Prostate gland (tissue), 2 donors: ENCODE data around the gene GLIS2.

Experiments used
- POLR2A ChIP-seq: fragments of 450-650 bp; IDR thresholded peaks from one replicate; pipeline ENCODE4 v1.6.1; 2016; ENCODE audit warnings: antibody characterized with exemption, mild to moderate bottlenecking
- POLR2AphosphoS5 ChIP-seq: sonication (generic); formaldehyde crosslinking; IDR thresholded peaks from one replicate; pipeline ENCODE4 v1.6.1; 2017; ENCODE audit warnings: antibody characterized with exemption
- TF ChIP-seq, protein P1 (sequence below), 4 experiments: fragments of 200-600 bp in 2 of 4; fragments of 450-650 bp in 2 of 4; sonication (generic) in 2 of 4; IDR thresholded peaks; 1 replicate in 3 of 4; 2 replicates in 1 of 4; pipeline ENCODE4 v1.5.1; 2016 to 2019; ENCODE audit warnings: antibody characterized with exemption in 4 of 4, mild to moderate bottlenecking in 2 of 4, moderate library complexity in 2 of 4

DNA sequence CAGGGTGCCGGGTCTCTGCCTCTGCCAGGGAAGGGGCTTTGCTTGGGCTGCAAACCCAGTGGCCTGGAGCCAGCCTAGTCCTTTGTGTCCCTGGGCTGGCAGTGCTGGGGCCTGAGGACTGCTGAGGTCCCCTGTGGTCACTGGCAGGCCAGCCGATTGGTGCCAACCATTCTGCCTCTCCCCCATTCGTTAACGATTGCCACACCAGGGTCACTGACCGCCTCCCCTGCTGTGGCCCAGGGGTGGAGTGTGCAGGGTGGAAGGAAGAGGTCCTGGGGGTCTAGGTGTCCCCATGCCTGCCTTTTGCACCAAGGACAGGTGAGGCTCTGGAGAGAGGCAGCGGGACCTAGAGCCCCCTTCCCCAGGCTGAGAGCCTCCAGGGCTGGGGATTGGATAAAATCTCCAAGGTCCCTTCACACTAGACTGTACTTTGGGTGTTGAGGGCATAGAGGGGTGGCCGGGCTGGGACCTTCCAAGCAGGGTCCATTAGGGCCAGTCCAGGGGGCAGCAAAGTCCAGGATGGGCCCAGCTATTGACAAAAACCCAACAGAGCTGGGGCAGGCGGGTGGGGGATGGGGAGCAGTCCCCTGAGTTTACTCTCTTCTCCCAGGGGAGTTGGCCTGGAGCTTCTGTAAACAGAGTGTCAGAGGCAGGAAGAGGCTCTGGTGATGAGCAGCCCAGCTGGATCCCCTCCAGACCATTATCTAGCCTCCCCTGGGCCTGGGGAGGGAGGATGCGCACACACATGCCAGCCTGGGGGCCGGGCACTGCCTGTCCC is 56.9 kb downstream of the GLIS2 start:
- TF ChIP-seq, protein P1, sequence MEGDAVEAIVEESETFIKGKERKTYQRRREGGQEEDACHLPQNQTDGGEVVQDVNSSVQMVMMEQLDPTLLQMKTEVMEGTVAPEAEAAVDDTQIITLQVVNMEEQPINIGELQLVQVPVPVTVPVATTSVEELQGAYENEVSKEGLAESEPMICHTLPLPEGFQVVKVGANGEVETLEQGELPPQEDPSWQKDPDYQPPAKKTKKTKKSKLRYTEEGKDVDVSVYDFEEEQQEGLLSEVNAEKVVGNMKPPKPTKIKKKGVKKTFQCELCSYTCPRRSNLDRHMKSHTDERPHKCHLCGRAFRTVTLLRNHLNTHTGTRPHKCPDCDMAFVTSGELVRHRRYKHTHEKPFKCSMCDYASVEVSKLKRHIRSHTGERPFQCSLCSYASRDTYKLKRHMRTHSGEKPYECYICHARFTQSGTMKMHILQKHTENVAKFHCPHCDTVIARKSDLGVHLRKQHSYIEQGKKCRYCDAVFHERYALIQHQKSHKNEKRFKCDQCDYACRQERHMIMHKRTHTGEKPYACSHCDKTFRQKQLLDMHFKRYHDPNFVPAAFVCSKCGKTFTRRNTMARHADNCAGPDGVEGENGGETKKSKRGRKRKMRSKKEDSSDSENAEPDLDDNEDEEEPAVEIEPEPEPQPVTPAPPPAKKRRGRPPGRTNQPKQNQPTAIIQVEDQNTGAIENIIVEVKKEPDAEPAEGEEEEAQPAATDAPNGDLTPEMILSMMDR (IDR thresholded peaks at IDR 0.05): no peak
- no peak for TF ChIP-seq POLR2A
- no peak for TF ChIP-seq POLR2AphosphoS5
